K562 (cell line): Measurements from ENCODE around the gene GMPR2. TPM values are rescaled to one million over a fixed set of nuclear protein-coding genes. Genes with fewer than 3 reads are reported as not detected.

Source experiments
- ATAC-seq: fragments of 200-7000 bp; cut with Tn5 transposase; 3 replicates; pipeline ENCODE4 v1.9.1; 2020; ENCODE audit warnings: moderate library complexity
- BruUV-seq: library from RNA; stranded (reverse); fragments of 400-500 nt; replicated peaks from 2 replicates; lab custom pipeline; 2021; lab: Mats Ljungman, UMichigan
- CTCF ChIA-PET: fragments of 300-600 bp; formaldehyde crosslinking; extraction: SDS; loops from one replicate; lab custom pipeline; 2021; ENCODE audit warnings: low intra/inter-chr PET ratio; lab: Yijun Ruan, JAX
- POLR2A ChIA-PET: fragments of 300-600, 350-650 bp; sonication (Branson Sonifier 250); formaldehyde crosslinking; extraction: SDS; loops from one replicate; lab custom pipeline; 2021; ENCODE audit warnings: antibody characterized with exemption, inconsistent platforms; lab: Yijun Ruan, JAX
- DNase-seq, 4 experiments: peaks; one replicate each; pipeline versions ENCODE4 v3.0.0 to v3.0.0-alpha.2; 2011 to 2018; ENCODE audit warnings: low spot score in 3 of 4, mixed read lengths in 3 of 4; ENCODE audit errors: extremely low read depth in 1 of 4
- FAIRE-seq: peaks from 2 replicates; lab custom pipeline; 2011; peaks lifted over from hg19 to GRCh38; lab: Jason Lieb, UNC
- H2AFZ ChIP-seq: 2 replicates; pipeline ENCODE4 v1.6.0; 2011; ENCODE audit warnings: low read depth, low read length, control low read depth, inconsistent platforms
- H3K27ac ChIP-seq: fragments of 200-600 bp; 3 replicates; pipeline ENCODE4 v1.8.0; 2011; ENCODE audit warnings: low read depth, mild to moderate bottlenecking, control low read depth, inconsistent platforms, low read length, moderate library complexity, mixed read lengths; ENCODE audit errors: extremely low read depth
- H3K27me3 ChIP-seq, 2 experiments: fragments of 300-600 bp in 1 of 2; 2 replicates in 1 of 2; 3 replicates in 1 of 2; pipeline versions ENCODE4 v1.6.0 to v1.8.0; 2011; ENCODE audit warnings: inconsistent platforms in 2 of 2, low read length in 2 of 2, mild to moderate bottlenecking in 1 of 2, mixed read lengths in 1 of 2, moderate library complexity in 1 of 2; ENCODE audit not compliant: control insufficient read depth in 2 of 2, insufficient read depth in 2 of 2
- H3K36me3 ChIP-seq: fragments of 300-600 bp; 3 replicates; pipeline ENCODE4 v1.8.0; 2011; ENCODE audit warnings: mild to moderate bottlenecking, low read length, inconsistent platforms; ENCODE audit not compliant: control insufficient read depth, insufficient read depth
- H3K4me1 ChIP-seq, 2 experiments: fragments of 200-600 bp in 1 of 2; replicated peaks in 1 of 2; 2 replicates in 1 of 2; 3 replicates in 1 of 2; pipeline versions ENCODE4 v1.5.1 to v1.8.0; 2011; ENCODE audit warnings: inconsistent platforms in 2 of 2, low read length in 2 of 2, mild to moderate bottlenecking in 1 of 2, mixed read lengths in 1 of 2, moderate library complexity in 1 of 2; ENCODE audit not compliant: control insufficient read depth in 2 of 2, insufficient read depth in 2 of 2
- H3K4me2 ChIP-seq: 2 replicates; pipeline ENCODE4 v1.6.1; 2011; ENCODE audit warnings: low read length, control low read depth, inconsistent platforms, mixed read lengths; ENCODE audit not compliant: insufficient read depth
- H3K4me3 ChIP-seq: fragments of 200-600 bp; sonication (generic), shearing (Covaris generic); 2 replicates; pipeline ENCODE4 v1.5.1; 2016; ENCODE audit warnings: control low read depth, inconsistent platforms
- H3K79me2 ChIP-seq: fragments of 200-600 bp; 3 replicates; pipeline ENCODE4 v1.8.0; 2011; ENCODE audit warnings: low read length, inconsistent platforms; ENCODE audit not compliant: control insufficient read depth, insufficient read depth
- H3K9ac ChIP-seq, 2 experiments: 2 replicates each; pipeline versions ENCODE4 v1.6.0 to v1.6.1; 2011; ENCODE audit warnings: low read depth in 2 of 2, low read length in 2 of 2, control low read depth in 1 of 2, inconsistent platforms in 1 of 2, mild to moderate bottlenecking in 1 of 2, mixed read lengths in 1 of 2; ENCODE audit not compliant: insufficient read depth in 1 of 2
- H3K9me1 ChIP-seq: one replicate; pipeline ENCODE4 v1.6.0; 2011; ENCODE audit warnings: inconsistent platforms, mild to moderate bottlenecking, low read length, moderate library complexity; ENCODE audit not compliant: control insufficient read depth, insufficient read depth
- H3K9me3 ChIP-seq: replicated peaks from 2 replicates; pipeline ENCODE4 v1.5.1; 2011; ENCODE audit warnings: low read depth, low read length, inconsistent platforms; ENCODE audit not compliant: control insufficient read depth, insufficient read depth
- H4K20me1 ChIP-seq: replicated peaks from 2 replicates; pipeline ENCODE4 v1.6.1; 2011; ENCODE audit warnings: low read length, inconsistent platforms, mixed read lengths; ENCODE audit not compliant: control insufficient read depth, insufficient read depth
- CXXC5 ChIP-seq: fragments of 250-450 bp; sonication (Bioruptor Pico); IDR thresholded peaks from 2 replicates; pipeline ENCODE4 v1.8.0; 2022; ENCODE audit warnings: inconsistent platforms, mild to moderate bottlenecking, moderate library complexity
- DACH1 ChIP-seq: fragments of 450-650 bp; IDR thresholded peaks from 2 replicates; pipeline ENCODE4 v1.6.1; 2018; ENCODE audit not compliant: partially characterized antibody
- FOXK1 ChIP-seq: sonication (generic); formaldehyde crosslinking; IDR thresholded peaks from 2 replicates; pipeline ENCODE4 v1.8.0; 2022; ENCODE audit warnings: missing genetic modification reagents, mild to moderate bottlenecking, borderline replicate concordance
- HMGN3 ChIP-seq: IDR thresholded peaks from 2 replicates; pipeline ENCODE4 v1.6.1; 2011; ENCODE audit warnings: borderline replicate concordance, low read depth, mild to moderate bottlenecking, mixed read lengths, low read length; ENCODE audit not compliant: insufficient read length; ENCODE audit errors: extremely low read depth
- LARP7 ChIP-seq: fragments of 450-650 bp; IDR thresholded peaks from 2 replicates; pipeline ENCODE4 v1.6.1; 2016
- RBBP5 ChIP-seq: fragments of 200-600 bp; sonication (generic); IDR thresholded peaks from 2 replicates; pipeline ENCODE4 v1.6.1; 2012; ENCODE audit warnings: borderline replicate concordance, mild to moderate bottlenecking, low read length, control low read depth, inconsistent platforms; ENCODE audit not compliant: insufficient read depth, poor library complexity, severe bottlenecking
- SP2 ChIP-seq: IDR thresholded peaks from 2 replicates; pipeline ENCODE4 v1.6.1; 2011; ENCODE audit warnings: mild to moderate bottlenecking, low read depth, low read length, moderate library complexity; ENCODE audit not compliant: poor library complexity, severe bottlenecking; ENCODE audit errors: extremely low read depth
- ZNF146 ChIP-seq: IDR thresholded peaks from one replicate; pipeline ENCODE4 v1.6.1; 2018; ENCODE audit warnings: missing compliant biosample characterization; ENCODE audit not compliant: unreplicated experiment
- WGBS: fragments of 100-300 bp; shearing (Covaris generic); methylation state at CpG from one replicate; pipeline ENCODE4 v1.1.6; 2016; ENCODE audit warnings: low coverage, mixed read lengths; ENCODE audit not compliant: insufficient coverage; ENCODE audit errors: missing lambda C conversion rate; 5-methylcytosine and 5-hydroxymethylcytosine counted together
- in situ Hi-C: fragments of 300-500 bp; cut with MboI; formaldehyde crosslinking; loops from 4 replicates; pipeline ENCODE4 v1.15.0; 2018; ENCODE audit warnings: inconsistent platforms, mixed read lengths
- intact Hi-C: fragments of 100-400 bp; cut with micrococcal nuclease; formaldehyde crosslinking; loops from 2 replicates; pipeline ENCODE4 v1.14.2; 2022
- polyA plus RNA-seq, 8 experiments: library from polyadenylated mRNA; depleted of rRNA in 4 of 8; stranded (reverse) in 5 of 8; unstranded in 3 of 8; fragments of >200 nt; fragmentation: Nextera tagmentation in 2 of 8; fragmentation: Illumina TruSeq in 1 of 8; extraction: Ambion mirVana in 2 of 8; extraction: Trizol in 1 of 8; gene quantifications; 2 replicates each; pipeline versions ENCODE4 v1.2.1 to v1.2.3, GENCODE V29; 2011 to 2014; ENCODE audit warnings: inconsistent platforms in 1 of 8, missing spikeins in 1 of 8
- total RNA-seq, 7 experiments: library from RNA; depleted of rRNA in 6 of 7; stranded (reverse); fragments of >200 nt in 6 of 7; fragmentation: Illumina TruSeq in 2 of 7; extraction: Trizol in 2 of 7; gene quantifications; 2 replicates each; pipeline versions ENCODE4 v1.2.1 to v1.2.3, GENCODE V29; 2011 to 2021; ENCODE audit warnings: low replicate concordance in 1 of 7
- TF ChIP-seq, protein P1 (sequence below), 2 experiments: fragments of 450-650 bp; IDR thresholded peaks; 2 replicates each; pipeline ENCODE4 v1.6.1; 2018; ENCODE audit warnings: mild to moderate bottlenecking in 2 of 2, low read depth in 1 of 2; ENCODE audit not compliant: partially characterized antibody in 2 of 2
- TF ChIP-seq, protein P2 (sequence below): fragments of 150-350 bp; IDR thresholded peaks from 2 replicates; pipeline ENCODE4 v1.6.1; 2014; ENCODE audit warnings: low read depth, mild to moderate bottlenecking, low read length, borderline replicate concordance

GMPR2 gene
- total and polyA plus RNA-seq, 9 of the 15 experiments (the other 6 are each of a cell fraction or from before 2014, with no cell fraction given), result 26.4 to 67.4 (median 36.3) TPM

DNA sequence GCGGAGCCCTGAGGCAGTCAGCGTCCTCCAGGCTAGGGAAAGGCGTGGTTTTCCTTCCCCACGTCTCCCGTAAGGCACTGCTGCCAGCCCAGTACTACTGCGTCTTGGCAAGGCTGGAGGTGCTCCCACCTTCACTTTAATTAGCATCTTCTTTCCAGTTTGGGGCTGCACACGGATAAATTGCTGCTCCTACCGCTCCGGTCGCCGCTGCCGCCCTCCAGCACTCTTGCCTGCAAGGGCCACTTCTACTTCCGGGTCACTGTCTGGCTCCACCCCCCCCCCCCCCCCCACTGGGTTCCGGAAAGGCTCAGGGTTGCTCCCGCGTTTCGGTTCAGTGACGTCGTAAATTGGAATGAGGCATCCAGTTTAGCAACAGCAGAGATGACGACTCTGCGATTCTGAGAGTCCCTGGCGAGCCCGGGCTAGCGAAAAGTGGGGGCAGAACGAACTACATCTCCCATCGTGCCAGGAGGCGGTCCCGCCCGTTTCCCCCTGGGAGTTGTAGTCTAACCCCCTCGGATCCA lies 546 bp upstream of the GMPR2 start, which contains the start of gene NEDD8 (continued):
- TF ChIP-seq, protein P1, sequence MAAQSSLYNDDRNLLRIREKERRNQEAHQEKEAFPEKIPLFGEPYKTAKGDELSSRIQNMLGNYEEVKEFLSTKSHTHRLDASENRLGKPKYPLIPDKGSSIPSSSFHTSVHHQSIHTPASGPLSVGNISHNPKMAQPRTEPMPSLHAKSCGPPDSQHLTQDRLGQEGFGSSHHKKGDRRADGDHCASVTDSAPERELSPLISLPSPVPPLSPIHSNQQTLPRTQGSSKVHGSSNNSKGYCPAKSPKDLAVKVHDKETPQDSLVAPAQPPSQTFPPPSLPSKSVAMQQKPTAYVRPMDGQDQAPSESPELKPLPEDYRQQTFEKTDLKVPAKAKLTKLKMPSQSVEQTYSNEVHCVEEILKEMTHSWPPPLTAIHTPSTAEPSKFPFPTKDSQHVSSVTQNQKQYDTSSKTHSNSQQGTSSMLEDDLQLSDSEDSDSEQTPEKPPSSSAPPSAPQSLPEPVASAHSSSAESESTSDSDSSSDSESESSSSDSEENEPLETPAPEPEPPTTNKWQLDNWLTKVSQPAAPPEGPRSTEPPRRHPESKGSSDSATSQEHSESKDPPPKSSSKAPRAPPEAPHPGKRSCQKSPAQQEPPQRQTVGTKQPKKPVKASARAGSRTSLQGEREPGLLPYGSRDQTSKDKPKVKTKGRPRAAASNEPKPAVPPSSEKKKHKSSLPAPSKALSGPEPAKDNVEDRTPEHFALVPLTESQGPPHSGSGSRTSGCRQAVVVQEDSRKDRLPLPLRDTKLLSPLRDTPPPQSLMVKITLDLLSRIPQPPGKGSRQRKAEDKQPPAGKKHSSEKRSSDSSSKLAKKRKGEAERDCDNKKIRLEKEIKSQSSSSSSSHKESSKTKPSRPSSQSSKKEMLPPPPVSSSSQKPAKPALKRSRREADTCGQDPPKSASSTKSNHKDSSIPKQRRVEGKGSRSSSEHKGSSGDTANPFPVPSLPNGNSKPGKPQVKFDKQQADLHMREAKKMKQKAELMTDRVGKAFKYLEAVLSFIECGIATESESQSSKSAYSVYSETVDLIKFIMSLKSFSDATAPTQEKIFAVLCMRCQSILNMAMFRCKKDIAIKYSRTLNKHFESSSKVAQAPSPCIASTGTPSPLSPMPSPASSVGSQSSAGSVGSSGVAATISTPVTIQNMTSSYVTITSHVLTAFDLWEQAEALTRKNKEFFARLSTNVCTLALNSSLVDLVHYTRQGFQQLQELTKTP (IDR thresholded peaks at IDR 0.05; ENCODE audit: low read depth in 1 of 2, partially characterized antibody in 2 of 2), result peak in 1 of 2 experiments; percentile 97
- TF ChIP-seq RBBP5, result peak; percentile 32

DNA sequence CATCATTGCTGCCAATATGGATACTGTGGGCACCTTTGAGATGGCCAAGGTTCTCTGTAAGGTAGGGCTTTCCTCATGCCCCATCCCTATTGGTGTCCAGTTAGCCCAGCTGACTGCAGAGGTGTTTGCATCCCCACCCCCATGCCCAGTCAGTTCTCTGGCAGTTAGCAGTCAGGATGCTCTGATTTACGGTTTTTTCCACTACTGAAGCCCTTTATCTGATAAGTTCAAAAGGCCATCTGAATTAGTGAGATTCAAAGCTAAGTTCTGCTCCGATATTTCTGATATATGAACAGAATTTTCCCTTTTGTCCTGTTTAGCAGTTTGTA lies 773 bp downstream of the GMPR2 start:
- no TSS peak for BruUV-seq
- peak overlapping the region; percentile 54 for H3K4me3 ChIP-seq
- peaks cover 6 to 15% of the 10 kb centered on the region in 2 experiments for H3K4me1 ChIP-seq
- FAIRE-seq (no peak), DNase-seq (peak in 2 of 4 experiments; percentile 16 to 25), ATAC-seq (no peak)
- no peaks in the 10 kb centered on the region for H3K27me3 ChIP-seq
- CTCF ChIA-PET, result no interaction called here
- intact Hi-C loops (loop anchor here (2.0 kb wide), 1 partner anchor 17 kb away; the partner anchor contains the start of gene MDP1), in situ Hi-C loops (no loop called here)
- peaks cover 39% of the 10 kb centered on the region for H3K79me2 ChIP-seq
- POLR2A ChIA-PET, result interaction anchor here (0.7 to 1.4 kb wide), 2 partner anchors 64 to 85 kb away, joined by 3 read pairs; no protein-coding TSS in a partner anchor
- H3K9me3 ChIP-seq, result no peaks in the 10 kb centered on the region
- peak overlapping the region; percentile 89 for H3K27ac ChIP-seq
- H3K36me3 ChIP-seq, result peaks cover 46% of the 10 kb centered on the region
- no peaks in the 10 kb centered on the region for H4K20me1 ChIP-seq
- H3K9ac ChIP-seq, result peak overlapping the region in 1 of 2 experiments; percentile 72; a peak in 3 of 4 replicates
- 10% methylated on average over 2 of the region's 2 CpGs for WGBS
- H3K9me1 ChIP-seq, result no peaks in the 10 kb centered on the region
- no peak overlapping the region for H2AFZ ChIP-seq
- H3K4me2 ChIP-seq, result peak overlapping the region; percentile 98
- TF ChIP-seq CXXC5, result no peak
- TF ChIP-seq ZNF146 (CRISPR knock-in tag), result no peak
- no peak for TF ChIP-seq SP2
- no peak for TF ChIP-seq HMGN3
- TF ChIP-seq DACH1, result peak; percentile 6
- TF ChIP-seq, protein P2, sequence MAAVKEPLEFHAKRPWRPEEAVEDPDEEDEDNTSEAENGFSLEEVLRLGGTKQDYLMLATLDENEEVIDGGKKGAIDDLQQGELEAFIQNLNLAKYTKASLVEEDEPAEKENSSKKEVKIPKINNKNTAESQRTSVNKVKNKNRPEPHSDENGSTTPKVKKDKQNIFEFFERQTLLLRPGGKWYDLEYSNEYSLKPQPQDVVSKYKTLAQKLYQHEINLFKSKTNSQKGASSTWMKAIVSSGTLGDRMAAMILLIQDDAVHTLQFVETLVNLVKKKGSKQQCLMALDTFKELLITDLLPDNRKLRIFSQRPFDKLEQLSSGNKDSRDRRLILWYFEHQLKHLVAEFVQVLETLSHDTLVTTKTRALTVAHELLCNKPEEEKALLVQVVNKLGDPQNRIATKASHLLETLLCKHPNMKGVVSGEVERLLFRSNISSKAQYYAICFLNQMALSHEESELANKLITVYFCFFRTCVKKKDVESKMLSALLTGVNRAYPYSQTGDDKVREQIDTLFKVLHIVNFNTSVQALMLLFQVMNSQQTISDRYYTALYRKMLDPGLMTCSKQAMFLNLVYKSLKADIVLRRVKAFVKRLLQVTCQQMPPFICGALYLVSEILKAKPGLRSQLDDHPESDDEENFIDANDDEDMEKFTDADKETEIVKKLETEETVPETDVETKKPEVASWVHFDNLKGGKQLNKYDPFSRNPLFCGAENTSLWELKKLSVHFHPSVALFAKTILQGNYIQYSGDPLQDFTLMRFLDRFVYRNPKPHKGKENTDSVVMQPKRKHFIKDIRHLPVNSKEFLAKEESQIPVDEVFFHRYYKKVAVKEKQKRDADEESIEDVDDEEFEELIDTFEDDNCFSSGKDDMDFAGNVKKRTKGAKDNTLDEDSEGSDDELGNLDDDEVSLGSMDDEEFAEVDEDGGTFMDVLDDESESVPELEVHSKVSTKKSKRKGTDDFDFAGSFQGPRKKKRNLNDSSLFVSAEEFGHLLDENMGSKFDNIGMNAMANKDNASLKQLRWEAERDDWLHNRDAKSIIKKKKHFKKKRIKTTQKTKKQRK, result no peak
- TF ChIP-seq LARP7, result no peak
- TF ChIP-seq FOXK1 (CRISPR knock-in tag), result no peak
